HG02970 (cell line): ENCODE results near the gene UNKL.

Experiments used
- ATAC-seq: cut with Tn5 transposase; IDR thresholded peaks from one replicate; pipeline ENCODE4 v1.9.1; 2021; ENCODE audit warnings: mild to moderate bottlenecking, moderate library complexity, moderate number of reproducible peaks; ENCODE audit not compliant: unreplicated experiment, low FRiP score

UNKL gene

GRCh38 chr16:1314399-1315068, 100.0 kb downstream of the UNKL start:
- ATAC-seq, result no peak

DNA sequence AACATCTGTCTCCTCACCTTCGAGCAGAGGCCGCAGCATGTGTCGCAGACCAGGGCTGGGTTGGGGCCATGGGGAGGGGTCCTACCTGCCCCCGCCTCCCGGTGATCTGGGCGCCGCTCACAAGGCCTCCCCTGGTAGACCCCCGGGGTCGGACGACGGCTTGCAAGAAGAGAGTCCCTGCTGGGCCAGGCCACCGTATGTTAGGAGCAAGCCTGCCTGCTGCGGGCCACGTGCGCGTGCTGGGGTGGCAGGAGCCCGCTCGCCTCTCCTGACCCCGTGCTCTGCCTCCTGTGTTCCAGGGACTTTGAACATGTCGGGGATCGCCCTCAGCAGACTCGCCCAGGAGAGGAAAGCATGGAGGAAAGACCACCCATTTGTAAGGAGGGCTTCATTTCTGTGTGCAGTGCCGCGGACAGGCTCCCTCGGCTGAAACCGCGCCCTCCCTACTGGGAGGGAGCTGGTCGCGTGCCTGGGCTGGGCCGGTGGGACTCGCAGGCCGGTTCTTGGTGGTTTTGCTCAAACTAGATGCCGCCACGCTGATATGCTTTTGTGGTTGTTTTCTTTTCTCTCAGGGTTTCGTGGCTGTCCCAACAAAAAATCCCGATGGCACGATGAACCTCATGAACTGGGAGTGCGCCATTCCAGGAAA, 100.7 kb downstream of the UNKL start:
- no peak for ATAC-seq
